NB4 (cell line): Measurements from ENCODE around the gene C16orf54.

Experiments used
- CTCF ChIP-seq: IDR thresholded peaks from one replicate; pipeline ENCODE4 v1.5.1; 2012; ENCODE audit warnings: low read depth, low read length
- POLR2A ChIP-seq: IDR thresholded peaks from 2 replicates; pipeline ENCODE4 v1.6.1; 2011; ENCODE audit warnings: mild to moderate bottlenecking; ENCODE audit not compliant: insufficient read length; ENCODE audit errors: extremely low read depth

- TF ChIP-seq CTCF (peak; percentile 60), POLR2A (no peak)
These were observed 35.3 kb downstream of the C16orf54 start for GRCh38 chr16:29710227-29711219.
